B cell (primary cell): ENCODE measurements around the gene CADM2. TPM values are rescaled to one million over a fixed set of nuclear protein-coding genes. Genes with fewer than 3 reads are reported as not detected.

Experiments
- ATAC-seq: fragments of 200-7000 bp; cut with Tn5 transposase; one replicate; pipeline ENCODE4 v1.10.0; 2021; ENCODE audit warnings: low read depth, mild to moderate bottlenecking, moderate number of reproducible peaks, moderate library complexity
- CTCF ChIA-PET: fragments of 350-600 bp; sonication (Branson Sonifier 250); formaldehyde crosslinking; loops from one replicate; lab custom pipeline; 2021; ENCODE audit warnings: antibody characterized with exemption, inconsistent platforms; lab: Charles Lee
- POLR2A ChIA-PET: fragments of 350-600 bp; sonication (Branson Sonifier 250); formaldehyde crosslinking; loops from one replicate; lab custom pipeline; 2021; ENCODE audit warnings: antibody characterized with exemption; lab: Charles Lee
- DNase-seq: peaks from one replicate; pipeline ENCODE4 v3.0.0; 2013
- H2AFZ ChIP-seq: 2 replicates; pipeline ENCODE4 v1.6.1; 2012; ENCODE audit warnings: mild to moderate bottlenecking, low read depth, low read length; ENCODE audit not compliant: insufficient read depth, poor library complexity, severe bottlenecking
- H3K27ac ChIP-seq, 2 donors: 1 replicate in 1 of 2; 2 replicates in 1 of 2; pipeline ENCODE4 v1.5.1; 2012 to 2013; ENCODE audit warnings: low read length in 2 of 2, mild to moderate bottlenecking in 2 of 2, moderate library complexity in 1 of 2
- H3K27me3 ChIP-seq, 4 experiments: fragments of 200-600 bp in 1 of 4; sonication (generic) in 1 of 4; replicated peaks in 1 of 4; 1 replicate in 2 of 4; 2 replicates in 2 of 4; pipeline versions ENCODE4 v1.6.1 to v1.7.0; 2013 to 2016; ENCODE audit warnings: low read length in 3 of 4, mild to moderate bottlenecking in 2 of 4, mixed read lengths in 1 of 4, moderate library complexity in 1 of 4; ENCODE audit not compliant: insufficient read depth in 4 of 4, control insufficient read depth in 3 of 4; ENCODE audit errors: control extremely low read depth in 1 of 4
- H3K36me3 ChIP-seq, 2 experiments: replicated peaks in 1 of 2; 1 replicate in 1 of 2; 2 replicates in 1 of 2; pipeline versions ENCODE4 v1.6.1 to v1.7.1; 2013; ENCODE audit warnings: low read length in 1 of 2; ENCODE audit not compliant: insufficient read depth in 2 of 2, control insufficient read depth in 1 of 2; ENCODE audit errors: control extremely low read depth in 1 of 2, extremely low read depth in 1 of 2
- H3K4me1 ChIP-seq, 2 donors: fragments of 200-600 bp in 1 of 2; sonication (generic) in 1 of 2; 1 replicate in 1 of 2; 2 replicates in 1 of 2; pipeline versions ENCODE4 v1.5.1 to v1.6.1; 2013 to 2017; ENCODE audit warnings: low read length in 2 of 2; ENCODE audit not compliant: control insufficient read depth in 2 of 2, insufficient read depth in 2 of 2
- H3K4me2 ChIP-seq: replicated peaks from 2 replicates; pipeline ENCODE3; 2012; ENCODE audit warnings: mild to moderate bottlenecking, low read depth, low read length; ENCODE audit not compliant: poor library complexity, severe bottlenecking
- H3K4me3 ChIP-seq, 5 experiments: fragments of 200-600 bp in 1 of 5; sonication (generic) in 1 of 5; 1 replicate in 3 of 5; 2 replicates in 2 of 5; pipeline versions ENCODE4 v1.5.1 to v1.7.0; 2011 to 2016; ENCODE audit warnings: low read length in 4 of 5, mild to moderate bottlenecking in 4 of 5, low read depth in 2 of 5, control low read depth in 1 of 5, moderate library complexity in 1 of 5; ENCODE audit not compliant: insufficient read depth in 1 of 5; ENCODE audit errors: control extremely low read depth in 1 of 5, extremely low read depth in 1 of 5
- H3K79me2 ChIP-seq: fragments of 200-600 bp; sonication (generic); one replicate; pipeline ENCODE4 v1.6.0; 2016; ENCODE audit warnings: low read length; ENCODE audit not compliant: control insufficient read depth, insufficient read depth
- H3K9ac ChIP-seq: fragments of 200-600 bp; sonication (generic); 2 replicates; pipeline ENCODE4 v1.6.1; 2017; ENCODE audit warnings: mild to moderate bottlenecking, low read length, moderate library complexity
- H3K9me3 ChIP-seq, 3 donors: one replicate each; pipeline versions ENCODE4 v1.6.1 to v1.7.1; 2013; ENCODE audit warnings: low read length in 2 of 3; ENCODE audit not compliant: control insufficient read depth in 2 of 3, insufficient read depth in 1 of 3; ENCODE audit errors: control extremely low read depth in 1 of 3
- H4K20me1 ChIP-seq: 2 replicates; pipeline ENCODE4 v1.6.0; 2012; ENCODE audit warnings: mild to moderate bottlenecking, low read length; ENCODE audit not compliant: insufficient read depth, control insufficient read depth, poor library complexity, severe bottlenecking
- H3K27ac Mint-ChIP-seq: one replicate; pipeline ENCODE4 v1.8.0; 2021; ENCODE audit warnings: mixed read lengths
- H3K27me3 Mint-ChIP-seq: one replicate; pipeline ENCODE4 v1.8.0; 2021; ENCODE audit warnings: mixed read lengths
- H3K4me1 Mint-ChIP-seq: one replicate; pipeline ENCODE4 v1.8.0; 2021; ENCODE audit warnings: mixed read lengths
- H3K4me3 Mint-ChIP-seq: one replicate; pipeline ENCODE4 v1.8.0; 2021; ENCODE audit warnings: mixed read lengths
- H3K9me3 Mint-ChIP-seq: one replicate; pipeline ENCODE4 v1.8.0; 2022; ENCODE audit warnings: mixed read lengths; ENCODE audit not compliant: insufficient read depth
- CTCF ChIP-seq: fragments of 200-600 bp; IDR thresholded peaks from one replicate; pipeline ENCODE4 v1.8.0; 2022; ENCODE audit warnings: antibody characterized with exemption, mild to moderate bottlenecking
- EZH2 ChIP-seq: IDR thresholded peaks from 2 replicates; pipeline ENCODE4 v1.6.1; 2012; ENCODE audit warnings: borderline replicate concordance, low read depth, mild to moderate bottlenecking, moderate library complexity, low read length; ENCODE audit not compliant: insufficient read depth, poor library complexity, severe bottlenecking
- WGBS: methylation state at CpG from one replicate; pipeline ENCODE4 v1.1.5; 2013; ENCODE audit warnings: missing lambda C conversion rate; ENCODE audit not compliant: insufficient coverage; 5-methylcytosine and 5-hydroxymethylcytosine counted together
- intact Hi-C: fragments of 100-400 bp; cut with micrococcal nuclease; formaldehyde crosslinking; loops from one replicate; pipeline ENCODE4 v1.10.0; 2022
- polyA plus RNA-seq: library from polyadenylated mRNA; depleted of rRNA; stranded (reverse); fragments of >200 nt; gene quantifications from 2 replicates; pipeline ENCODE4 v1.2.3, GENCODE V29; 2012
- total RNA-seq, 2 donors: library from RNA; stranded (reverse); fragments of 120-200 nt in 1 of 2; gene quantifications; 1 replicate in 1 of 2; 2 replicates in 1 of 2; pipeline versions ENCODE4 v1.2.3 to v1.2.4, GENCODE V29; 2013 to 2022

CADM2 gene
- total and polyA plus RNA-seq, 2 donors (not counting 1 experiment from before 2014, with no cell fraction given), result 0.10 to 0.37 TPM

GRCh38 chr3:85594676-85595075 is 635.9 kb downstream of the CADM2 start:
- CTCF ChIA-PET, result no interaction called here
- POLR2A ChIA-PET, result no interaction called here
- no CpG with 5 or more reads among the region's 1 CpG for WGBS

GRCh38 chr3:85603378-85603777 is 644.6 kb downstream of the CADM2 start:
- H3K4me3 Mint-ChIP-seq, result no peak overlapping the region

More at GRCh38 chr3:85594676-85595075, 635.9 kb downstream of the CADM2 start:
- Histone ChIP-seq H3K36me3 (no peaks in the 10 kb centered on the region), H3K9me3 (no peaks in the 10 kb centered on the region), H2AFZ (no peak overlapping the region), H3K27me3 (no peaks in the 10 kb centered on the region), H3K4me1 (no peaks in the 10 kb centered on the region), H3K9ac (no peak overlapping the region), H3K4me2 (no peak overlapping the region), H4K20me1 (no peaks in the 10 kb centered on the region), H3K79me2 (no peaks in the 10 kb centered on the region), H3K27ac (no peak overlapping the region), H3K4me3 (no peak overlapping the region)
- DNase-seq (no peak), ATAC-seq (no peak)
- intact Hi-C loops, result no loop called here
- H3K4me1 Mint-ChIP-seq, result no peaks in the 10 kb centered on the region
- H3K9me3 Mint-ChIP-seq, result no peaks in the 10 kb centered on the region
- TF ChIP-seq CTCF (no peak), EZH2 (no peak)
- no peaks in the 10 kb centered on the region for H3K27me3 Mint-ChIP-seq
- H3K27ac Mint-ChIP-seq, result no peak overlapping the region
- no peak overlapping the region for H3K4me3 Mint-ChIP-seq

More at GRCh38 chr3:85603378-85603777, 644.6 kb downstream of the CADM2 start:
- Histone ChIP-seq H3K4me1 (no peaks in the 10 kb centered on the region), H3K9me3 (no peaks in the 10 kb centered on the region), H2AFZ (no peak overlapping the region), H3K79me2 (no peaks in the 10 kb centered on the region), H3K9ac (no peak overlapping the region), H3K27me3 (no peaks in the 10 kb centered on the region), H3K27ac (no peak overlapping the region), H4K20me1 (no peaks in the 10 kb centered on the region), H3K4me2 (no peak overlapping the region), H3K4me3 (no peak overlapping the region), H3K36me3 (no peaks in the 10 kb centered on the region)
- TF ChIP-seq EZH2 (no peak), CTCF (no peak)
- intact Hi-C loops, result no loop called here
- ATAC-seq (no peak), DNase-seq (no peak)
- H3K27ac Mint-ChIP-seq, result no peak overlapping the region
- ChIA-PET CTCF (no interaction called here), POLR2A (no interaction called here)
- no peaks in the 10 kb centered on the region for H3K9me3 Mint-ChIP-seq
- H3K4me1 Mint-ChIP-seq, result no peaks in the 10 kb centered on the region
- no peaks in the 10 kb centered on the region for H3K27me3 Mint-ChIP-seq
- no CpG with 5 or more reads among the region's 1 CpG for WGBS
